Measurements from ENCODE around the gene ARID2.

Gene ARID2

DNA sequence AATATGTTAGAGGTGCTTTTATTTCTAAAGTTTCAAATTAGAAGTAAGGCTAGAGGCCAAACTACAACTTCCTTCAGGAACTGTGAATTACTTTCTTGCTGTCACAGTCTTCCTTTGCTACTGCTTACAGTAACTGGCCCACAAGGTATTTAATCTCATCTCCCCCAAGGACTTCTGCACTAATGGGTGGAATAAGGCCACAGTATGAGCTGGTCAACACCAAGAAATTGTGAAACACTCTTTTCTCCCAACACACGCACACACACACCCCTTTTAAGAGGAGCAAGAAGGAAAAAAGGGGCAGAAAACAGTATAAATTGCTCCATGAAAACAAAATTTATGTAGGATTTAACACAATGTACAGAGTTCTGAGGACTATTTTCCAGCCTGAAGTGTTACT is 215.3 kb downstream of the ARID2 start:
- DNase-seq (ENCODE audit: low spot score), result no peak

- DNase-seq (ENCODE audit: low spot score), result no peak
Measured at GRCh38 chr12:45946435-45946834, 216.9 kb downstream of the ARID2 start.

DNA sequence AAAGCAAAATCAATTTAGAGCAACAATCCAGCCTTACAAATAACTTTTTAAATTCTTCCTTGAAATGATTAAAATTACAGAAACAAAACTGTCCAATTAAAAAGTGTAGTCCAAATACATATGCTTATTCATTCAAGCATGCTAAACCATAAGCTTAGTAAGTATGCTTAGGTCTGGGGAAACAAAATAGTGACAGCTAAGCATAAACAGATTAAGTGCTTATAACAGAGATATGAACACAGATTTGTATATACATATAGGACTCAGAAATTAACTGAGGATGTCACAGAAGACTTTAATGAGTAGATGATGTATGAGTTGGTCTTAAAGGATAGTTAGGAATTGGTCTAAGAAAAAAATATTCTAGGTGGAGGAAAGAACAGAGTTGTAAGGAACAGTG is 219.0 kb downstream of the ARID2 start:
- DNase-seq (ENCODE audit: low spot score), result no peak

Measured in HuH-7 (cell line).